ENCODE data around the gene PLP2.

Gene PLP2

DNA sequence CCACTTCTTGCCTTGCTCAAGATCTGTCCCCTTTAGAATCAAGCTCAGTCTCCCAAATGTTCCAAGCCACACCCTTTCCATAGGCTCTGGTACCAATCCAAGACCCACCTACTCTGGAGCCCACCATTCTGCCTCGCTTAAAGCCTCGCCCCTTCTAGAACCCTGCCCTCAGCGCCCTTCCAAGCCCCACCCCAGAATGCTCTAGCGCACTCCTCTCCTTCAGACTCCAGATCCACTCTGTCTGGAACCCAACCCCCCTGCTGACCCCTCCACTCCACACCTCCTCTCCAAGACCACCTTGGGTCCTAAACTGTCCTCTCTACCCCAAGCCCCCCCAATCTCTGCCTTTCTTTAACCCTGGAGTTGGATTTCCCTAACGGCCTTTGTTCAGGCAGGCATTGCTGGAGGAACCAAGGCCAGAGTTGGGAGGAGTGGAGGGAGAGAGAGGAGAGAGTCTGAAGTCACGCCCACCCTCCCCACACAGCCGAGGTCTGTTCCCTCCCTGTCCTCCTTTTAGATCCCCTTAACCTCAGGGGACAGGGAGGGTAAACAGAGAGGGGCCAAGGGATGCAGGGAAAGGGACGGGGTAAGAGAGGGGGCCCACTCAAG, 16.9 kb downstream of the PLP2 start:
- Histone ChIP-seq H3F3A (ENCODE audit: control insufficient read depth, insufficient read depth) (peaks cover 7% of the 10 kb centered on the region), H3K27ac (ENCODE audit: low read depth, low read length) (no peak overlapping the region), H3K9me2 (replicated peaks; ENCODE audit: control insufficient read depth, low read length) (no peaks in the 10 kb centered on the region), H3K4me1 (ENCODE audit: control insufficient read depth, low read length) (peaks cover 48% of the 10 kb centered on the region), H3K9me3 (ENCODE audit: control insufficient read depth, insufficient read depth, low read length) (no peaks in the 10 kb centered on the region), H4K20me1 (ENCODE audit: control insufficient read depth, insufficient read depth, low read depth, low read length) (no peaks in the 10 kb centered on the region), H3K27me3 (ENCODE audit: control insufficient read depth, low read length) (no peaks in the 10 kb centered on the region), H3K36me3 (ENCODE audit: control insufficient read depth, low read length) (peaks cover 7% of the 10 kb centered on the region), H3K4me3 (ENCODE audit: low read length) (peak overlapping the region; percentile 10; the same call in 1 of the 2 replicates), H3K79me2 (ENCODE audit: control insufficient read depth, low read length) (peaks cover 29% of the 10 kb centered on the region), H3K4me2 (ENCODE audit: low read length) (peak overlapping the region; percentile 47)
- TF ChIP-seq, protein P1, sequence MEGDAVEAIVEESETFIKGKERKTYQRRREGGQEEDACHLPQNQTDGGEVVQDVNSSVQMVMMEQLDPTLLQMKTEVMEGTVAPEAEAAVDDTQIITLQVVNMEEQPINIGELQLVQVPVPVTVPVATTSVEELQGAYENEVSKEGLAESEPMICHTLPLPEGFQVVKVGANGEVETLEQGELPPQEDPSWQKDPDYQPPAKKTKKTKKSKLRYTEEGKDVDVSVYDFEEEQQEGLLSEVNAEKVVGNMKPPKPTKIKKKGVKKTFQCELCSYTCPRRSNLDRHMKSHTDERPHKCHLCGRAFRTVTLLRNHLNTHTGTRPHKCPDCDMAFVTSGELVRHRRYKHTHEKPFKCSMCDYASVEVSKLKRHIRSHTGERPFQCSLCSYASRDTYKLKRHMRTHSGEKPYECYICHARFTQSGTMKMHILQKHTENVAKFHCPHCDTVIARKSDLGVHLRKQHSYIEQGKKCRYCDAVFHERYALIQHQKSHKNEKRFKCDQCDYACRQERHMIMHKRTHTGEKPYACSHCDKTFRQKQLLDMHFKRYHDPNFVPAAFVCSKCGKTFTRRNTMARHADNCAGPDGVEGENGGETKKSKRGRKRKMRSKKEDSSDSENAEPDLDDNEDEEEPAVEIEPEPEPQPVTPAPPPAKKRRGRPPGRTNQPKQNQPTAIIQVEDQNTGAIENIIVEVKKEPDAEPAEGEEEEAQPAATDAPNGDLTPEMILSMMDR (IDR thresholded peaks at IDR 0.05; ENCODE audit: low read depth, low read length, poor library complexity, severe bottlenecking): no peak
- no peak for TF ChIP-seq EZH2phosphoT487 (IDR thresholded peaks at IDR 0.05; ENCODE audit: borderline replicate concordance, low read length)

DNA sequence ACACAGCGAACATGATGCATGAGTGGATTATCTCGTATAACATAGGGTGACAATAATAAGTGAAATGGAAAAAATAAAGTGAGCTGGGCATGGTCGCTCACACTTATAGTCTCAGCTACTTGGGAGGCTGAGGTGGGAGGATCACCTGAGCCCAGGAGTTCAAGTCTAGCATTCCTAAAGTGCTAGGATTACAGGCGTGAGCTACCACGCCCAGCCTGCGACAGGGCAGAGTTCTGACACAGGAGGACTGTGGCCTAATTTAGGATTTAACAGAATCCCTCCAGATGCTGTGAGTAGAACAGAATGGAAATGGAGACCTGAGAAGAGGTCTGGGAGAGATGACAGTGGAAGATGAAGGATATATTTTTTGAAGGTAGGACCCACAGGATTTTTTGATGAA, 17.9 kb downstream of the PLP2 start:
- peak overlapping the region; percentile 75 for H3K4me3 ChIP-seq (ENCODE audit: low read length)

DNA sequence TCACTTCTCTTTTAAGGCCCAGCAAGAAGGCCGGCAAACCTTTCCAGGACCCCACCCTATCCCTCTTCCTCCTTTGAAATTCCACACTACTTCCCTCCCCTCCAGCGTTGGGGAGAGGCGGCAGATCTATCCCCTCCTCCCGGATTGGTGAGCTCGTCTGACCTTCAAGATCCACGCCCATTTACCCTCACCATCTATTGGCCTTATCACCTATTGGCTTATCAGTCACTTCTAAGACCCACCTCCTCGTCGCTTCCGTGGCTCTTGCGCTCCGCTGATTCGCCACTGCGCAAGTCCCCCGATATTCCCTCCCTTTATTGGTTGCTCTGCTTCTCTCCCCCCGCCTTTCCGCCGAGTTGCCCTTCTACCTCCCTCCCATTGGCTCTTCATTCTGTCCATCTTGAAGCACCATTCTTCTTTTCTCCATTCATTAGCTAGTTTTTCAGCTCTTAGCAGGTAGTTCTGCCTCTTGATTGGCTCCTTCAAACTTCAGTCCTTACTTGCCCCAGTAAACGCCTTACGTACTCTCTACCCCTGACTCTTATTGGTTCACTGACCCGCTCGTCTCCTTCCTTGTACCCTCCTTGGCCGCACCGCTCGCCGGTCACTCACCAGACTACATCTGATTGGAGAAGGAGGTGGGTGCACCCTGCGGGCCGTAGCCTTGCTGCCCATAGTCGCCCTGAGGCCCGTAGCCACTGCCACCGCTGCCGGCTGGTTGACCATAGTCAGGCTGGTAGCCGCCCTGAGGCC, 19.3 kb downstream of the PLP2 start:
- no peaks in the 10 kb centered on the region for H3K36me3 ChIP-seq (ENCODE audit: control insufficient read depth, low read length)
- H4K20me1 ChIP-seq (ENCODE audit: control insufficient read depth, insufficient read depth, low read depth, low read length): no peaks in the 10 kb centered on the region
- H3K4me3 ChIP-seq (ENCODE audit: low read length): peak overlapping the region; percentile 82
- H3K27ac ChIP-seq (ENCODE audit: low read depth, low read length): peak overlapping the region; percentile 80
- no peak for TF ChIP-seq EZH2phosphoT487 (IDR thresholded peaks at IDR 0.05; ENCODE audit: borderline replicate concordance, low read length)
- TF ChIP-seq, protein P1 (IDR thresholded peaks at IDR 0.05; ENCODE audit: low read depth, low read length, poor library complexity, severe bottlenecking): no peak
- peaks cover 5% of the 10 kb centered on the region for H3K79me2 ChIP-seq (ENCODE audit: control insufficient read depth, low read length)
- H3K9me2 ChIP-seq (replicated peaks; ENCODE audit: control insufficient read depth, low read length): no peaks in the 10 kb centered on the region
- peaks cover 7% of the 10 kb centered on the region for H3F3A ChIP-seq (ENCODE audit: control insufficient read depth, insufficient read depth)
- H3K9me3 ChIP-seq (ENCODE audit: control insufficient read depth, insufficient read depth, low read length): no peaks in the 10 kb centered on the region
- H3K4me1 ChIP-seq (ENCODE audit: control insufficient read depth, low read length): peaks cover 38% of the 10 kb centered on the region
- H3K4me2 ChIP-seq (ENCODE audit: low read length): peak overlapping the region; percentile 69
- H3K27me3 ChIP-seq (ENCODE audit: control insufficient read depth, low read length): no peaks in the 10 kb centered on the region

More for the DNA sequence above, 17.9 kb downstream of the PLP2 start:
- Histone ChIP-seq H3K4me1 (ENCODE audit: control insufficient read depth, low read length) (peaks cover 43% of the 10 kb centered on the region), H3K27ac (ENCODE audit: low read depth, low read length) (peak overlapping the region; percentile 80), H3F3A (ENCODE audit: control insufficient read depth, insufficient read depth) (peaks cover 7% of the 10 kb centered on the region), H3K4me2 (ENCODE audit: low read length) (peak overlapping the region; percentile 69), H3K27me3 (ENCODE audit: control insufficient read depth, low read length) (no peaks in the 10 kb centered on the region), H3K79me2 (ENCODE audit: control insufficient read depth, low read length) (peaks cover 19% of the 10 kb centered on the region), H3K9me2 (replicated peaks; ENCODE audit: control insufficient read depth, low read length) (no peaks in the 10 kb centered on the region), H4K20me1 (ENCODE audit: control insufficient read depth, insufficient read depth, low read depth, low read length) (no peaks in the 10 kb centered on the region), H3K9me3 (ENCODE audit: control insufficient read depth, insufficient read depth, low read length) (no peaks in the 10 kb centered on the region), H3K36me3 (ENCODE audit: control insufficient read depth, low read length) (no peaks in the 10 kb centered on the region)
- no peak for TF ChIP-seq EZH2phosphoT487 (IDR thresholded peaks at IDR 0.05; ENCODE audit: borderline replicate concordance, low read length)
- TF ChIP-seq, protein P1 (IDR thresholded peaks at IDR 0.05; ENCODE audit: low read depth, low read length, poor library complexity, severe bottlenecking): no peak

All from DOHH2 (cell line).